Measurements from ENCODE around the gene USP16.

DNA sequence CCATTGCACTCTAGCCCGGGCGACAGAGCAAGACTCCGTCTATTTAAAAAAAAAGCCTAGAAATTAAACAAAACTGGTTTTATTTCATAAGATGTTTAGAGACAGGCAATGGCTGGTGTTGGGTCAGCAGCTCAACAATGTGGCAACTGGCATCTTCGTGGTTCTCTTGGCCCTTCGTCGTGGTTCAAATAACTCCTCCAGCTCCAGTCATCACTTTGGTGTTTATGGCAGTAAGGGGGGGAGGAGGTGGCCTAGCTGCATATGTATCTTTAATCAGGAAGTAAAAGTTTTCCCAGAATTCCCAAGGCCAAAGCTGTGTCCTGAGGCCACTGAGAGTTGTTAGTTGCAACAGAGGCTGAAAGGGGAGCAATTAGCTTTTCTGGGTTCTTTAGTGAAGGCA is 18.8 kb upstream of the USP16 start:
- TF ChIP-seq EZH2 (IDR thresholded peaks at IDR 0.05; ENCODE audit: borderline replicate concordance, insufficient read depth, low read depth, low read length, poor library complexity, severe bottlenecking), result no peak
- TF ChIP-seq, protein P1, sequence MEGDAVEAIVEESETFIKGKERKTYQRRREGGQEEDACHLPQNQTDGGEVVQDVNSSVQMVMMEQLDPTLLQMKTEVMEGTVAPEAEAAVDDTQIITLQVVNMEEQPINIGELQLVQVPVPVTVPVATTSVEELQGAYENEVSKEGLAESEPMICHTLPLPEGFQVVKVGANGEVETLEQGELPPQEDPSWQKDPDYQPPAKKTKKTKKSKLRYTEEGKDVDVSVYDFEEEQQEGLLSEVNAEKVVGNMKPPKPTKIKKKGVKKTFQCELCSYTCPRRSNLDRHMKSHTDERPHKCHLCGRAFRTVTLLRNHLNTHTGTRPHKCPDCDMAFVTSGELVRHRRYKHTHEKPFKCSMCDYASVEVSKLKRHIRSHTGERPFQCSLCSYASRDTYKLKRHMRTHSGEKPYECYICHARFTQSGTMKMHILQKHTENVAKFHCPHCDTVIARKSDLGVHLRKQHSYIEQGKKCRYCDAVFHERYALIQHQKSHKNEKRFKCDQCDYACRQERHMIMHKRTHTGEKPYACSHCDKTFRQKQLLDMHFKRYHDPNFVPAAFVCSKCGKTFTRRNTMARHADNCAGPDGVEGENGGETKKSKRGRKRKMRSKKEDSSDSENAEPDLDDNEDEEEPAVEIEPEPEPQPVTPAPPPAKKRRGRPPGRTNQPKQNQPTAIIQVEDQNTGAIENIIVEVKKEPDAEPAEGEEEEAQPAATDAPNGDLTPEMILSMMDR (IDR thresholded peaks at IDR 0.05), result no peak
